ENCODE results near the gene SLC9C1.

Gene SLC9C1

DNA sequence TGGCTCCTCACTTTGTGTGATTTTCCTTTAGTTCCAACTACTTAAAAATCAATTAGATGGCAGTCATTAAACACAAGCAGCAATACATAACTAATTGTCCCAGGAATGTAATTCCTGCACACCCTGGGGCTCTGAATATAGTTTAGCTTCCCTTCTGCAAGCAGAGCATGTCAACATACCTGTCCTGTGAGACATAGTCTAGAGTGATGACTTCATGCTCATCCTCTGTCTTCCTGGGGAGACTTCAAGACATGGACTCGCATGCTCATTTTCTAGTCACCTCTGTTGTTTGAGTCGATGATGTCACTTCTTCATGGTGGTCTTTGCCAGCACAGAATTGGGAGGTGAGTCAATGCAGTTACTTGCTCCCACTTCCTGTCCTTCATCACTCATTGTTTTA is 192.1 kb downstream of the SLC9C1 start:
- DNase-seq: no peak

DNA sequence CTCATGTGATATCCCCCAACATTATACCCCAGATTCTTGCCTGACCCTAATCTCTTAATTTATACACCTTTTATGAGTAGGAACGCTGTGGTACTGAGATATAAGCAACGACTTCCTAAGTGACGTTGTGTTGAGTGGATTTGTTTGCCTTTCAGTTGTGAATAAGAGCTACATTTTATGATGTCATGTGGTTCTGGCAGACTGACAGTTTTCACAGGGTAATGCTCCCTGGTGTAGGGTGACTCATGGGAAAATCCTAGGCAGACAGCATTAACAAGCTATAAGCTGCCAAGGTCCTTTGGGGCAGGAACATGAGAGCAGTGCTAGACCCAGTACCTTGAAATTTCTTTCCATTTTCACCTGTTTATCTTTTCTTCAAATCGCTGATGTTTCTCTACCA is 196.6 kb downstream of the SLC9C1 start:
- DNase-seq: no peak

DNA sequence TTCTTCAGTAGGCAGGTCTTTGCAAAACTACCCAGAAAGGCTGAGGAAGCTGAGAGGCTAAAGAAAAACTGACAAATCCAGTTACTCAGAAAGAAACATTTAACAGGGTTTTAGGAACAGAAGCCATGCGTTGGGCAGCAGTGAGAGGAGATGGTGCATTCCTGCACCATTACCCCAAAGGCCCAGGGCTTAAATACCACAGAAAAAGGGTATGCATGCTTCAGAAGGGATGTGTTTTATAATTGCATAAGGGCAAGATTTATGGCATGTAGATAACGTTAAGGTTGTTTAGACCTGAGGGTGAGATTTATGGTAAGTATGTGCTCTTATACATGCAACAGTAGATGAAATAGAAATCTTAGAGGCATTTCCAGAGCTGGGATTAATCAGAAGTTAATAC is 197.8 kb downstream of the SLC9C1 start:
- DNase-seq: no peak

DNA sequence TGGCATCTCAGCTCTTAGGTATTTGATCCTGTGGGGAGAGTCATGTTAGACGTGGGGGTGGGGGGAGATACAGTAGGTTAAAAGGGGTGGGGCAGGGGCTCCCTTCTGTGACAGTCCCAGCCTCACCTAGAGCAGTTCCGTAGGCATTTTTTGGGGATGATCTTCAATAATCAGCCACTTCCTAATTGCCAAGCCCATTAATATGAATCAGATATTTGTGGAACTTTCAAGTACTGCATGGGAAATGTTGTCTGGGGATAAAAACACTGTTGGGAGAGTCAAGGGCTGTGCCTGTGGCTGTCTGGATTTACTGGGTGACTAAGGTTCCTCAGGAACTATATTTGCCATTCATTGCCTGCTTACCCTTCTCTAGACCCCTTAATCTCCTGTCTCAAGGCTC is 198.3 kb downstream of the SLC9C1 start:
- DNase-seq: no peak

DNA sequence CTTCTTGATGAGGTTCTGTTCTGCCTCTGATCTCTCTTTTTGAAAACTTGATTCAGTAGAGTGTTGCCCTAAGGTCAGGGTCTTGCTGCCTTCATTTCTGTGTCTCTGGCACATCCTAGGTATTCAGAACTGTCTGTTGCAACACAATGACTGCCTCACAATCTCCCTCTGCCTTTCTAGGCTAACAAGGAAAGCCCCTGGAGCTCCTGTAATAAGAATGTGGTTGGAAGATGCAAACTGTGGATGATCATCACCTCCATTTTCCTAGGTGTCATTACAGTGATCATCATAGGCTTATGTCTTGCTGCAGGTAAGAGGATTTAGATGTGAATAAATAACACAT is 200.9 kb downstream of the SLC9C1 start:
- no peak for DNase-seq

DNA sequence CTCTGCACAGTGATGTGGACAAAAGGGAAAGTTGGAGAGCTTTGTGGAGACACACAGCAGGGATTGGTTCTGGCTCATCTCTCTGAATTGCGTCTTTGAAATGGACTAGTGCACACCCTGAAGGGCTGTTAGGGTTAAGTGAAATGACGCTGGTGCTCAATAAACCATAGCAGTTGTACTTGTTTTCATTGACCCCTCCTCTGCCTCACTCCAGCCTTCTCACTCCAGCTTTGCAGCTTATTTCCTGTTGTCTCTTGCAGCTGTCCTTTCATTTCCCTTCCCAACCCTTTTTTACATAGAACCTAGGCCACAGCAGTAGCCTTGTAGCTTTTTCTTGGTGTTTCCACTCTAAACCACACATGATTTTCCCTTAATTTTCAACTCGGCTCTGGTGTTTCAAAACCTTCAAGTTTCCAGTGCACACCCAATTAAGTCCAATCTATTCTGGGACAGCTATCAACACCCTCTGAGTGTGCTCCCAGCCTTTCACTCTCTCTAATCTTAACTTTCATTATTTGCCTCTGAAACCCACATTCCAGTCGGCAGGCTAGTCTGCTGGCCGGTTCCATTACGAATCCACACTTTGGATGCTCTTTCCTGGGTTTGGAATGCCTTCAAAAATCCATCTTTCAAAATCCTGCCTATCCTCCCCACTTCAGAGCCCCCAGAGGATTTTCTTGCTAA is 201.4 kb downstream of the SLC9C1 start:
- DNase-seq: no peak

DNA sequence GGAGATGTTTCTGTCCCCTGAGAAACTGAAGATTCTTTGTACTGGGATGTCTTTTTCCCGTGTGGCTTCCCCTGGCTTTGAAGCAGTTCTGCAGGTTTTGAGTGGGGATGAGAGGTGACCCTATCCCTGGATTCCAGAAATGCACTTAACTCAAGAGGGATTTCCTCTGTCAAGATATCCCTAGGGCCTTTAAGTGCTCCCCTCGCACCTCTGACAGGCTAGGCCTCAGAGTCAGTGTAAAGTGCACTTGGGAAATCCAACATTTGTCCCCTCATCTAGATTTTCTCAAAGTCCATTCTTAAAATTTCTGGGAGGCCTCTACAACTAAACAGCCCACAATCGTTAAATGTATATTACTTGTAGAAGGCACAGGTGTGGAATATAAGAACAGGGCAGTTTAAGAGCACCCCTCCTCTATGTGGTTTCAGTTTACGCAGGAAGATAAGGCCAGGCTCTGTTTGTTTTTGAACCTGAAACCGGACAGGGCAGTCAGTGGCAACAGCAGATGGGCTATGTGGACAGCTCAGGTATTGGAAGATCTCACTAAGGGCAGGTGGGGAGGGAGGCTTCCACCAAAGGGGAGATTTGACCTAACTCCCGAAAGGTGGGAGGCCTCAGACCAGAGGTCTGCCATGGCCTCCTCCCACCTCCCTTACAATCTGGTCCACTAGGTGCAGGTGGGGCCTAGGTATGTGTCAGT is 203.0 kb downstream of the SLC9C1 start:
- DNase-seq: no peak

Data from NCI-H2227 treated with DMSO at 0.1 percent for 48 hours (cell line).